Gastrocnemius medialis (tissue), 4 donors: ENCODE measurements around the gene DOCK3. TPM values are rescaled to one million over a fixed set of nuclear protein-coding genes. Genes with fewer than 3 reads are reported as not detected.

Source experiments
- ATAC-seq, 2 donors: fragments of 150-250 bp; one replicate each; pipeline ENCODE4 v1.9.1; 2016
- DNase-seq, 2 donors: peaks; one replicate each; pipeline ENCODE4 v3.0.0-alpha.2; 2019
- H3K27ac ChIP-seq, 4 donors: fragments of 200-600 bp; sonication (generic); 1 replicate in 1 of 4; 2 replicates in 3 of 4; pipeline ENCODE4 v1.5.1; 2016 to 2018; ENCODE audit warnings: mild to moderate bottlenecking in 2 of 4, moderate library complexity in 1 of 4
- H3K27me3 ChIP-seq, 3 donors: fragments of 200-600 bp; sonication (generic) in 2 of 3; 1 replicate in 1 of 3; 2 replicates in 2 of 3; pipeline versions ENCODE4 v1.5.1 to v1.6.0; 2016 to 2019; ENCODE audit warnings: mild to moderate bottlenecking in 1 of 3, moderate library complexity in 1 of 3
- H3K36me3 ChIP-seq, 2 donors: fragments of 200-600 bp; sonication (generic) in 1 of 2; one replicate each; pipeline ENCODE4 v1.5.1; 2017 to 2018
- H3K4me1 ChIP-seq, 2 donors: fragments of 200-600 bp; sonication (generic) in 1 of 2; one replicate each; pipeline ENCODE4 v1.5.1; 2016 to 2017; ENCODE audit warnings: mild to moderate bottlenecking in 2 of 2
- H3K4me3 ChIP-seq, 4 donors: fragments of 200-600 bp; sonication (generic) in 3 of 4; 1 replicate in 1 of 4; 2 replicates in 3 of 4; pipeline ENCODE4 v1.5.1; 2016 to 2019; ENCODE audit warnings: mild to moderate bottlenecking in 2 of 4
- H3K9me3 ChIP-seq, 3 donors: fragments of 200-600 bp; sonication (generic) in 2 of 3; 1 replicate in 1 of 3; 2 replicates in 2 of 3; pipeline ENCODE4 v1.5.1; 2016 to 2019
- POLR2A ChIP-seq, 2 donors: fragments of 450-650 bp; IDR thresholded peaks; one replicate each; pipeline ENCODE4 v1.6.1; 2017; ENCODE audit warnings: antibody characterized with exemption in 2 of 2, mild to moderate bottlenecking in 2 of 2, moderate library complexity in 2 of 2
- in situ Hi-C, 4 donors: fragments of 200-750 bp; cut with MboI; loops; one replicate each; pipeline versions ENCODE4 v1.15.0 to v1.8.0; 2017; ENCODE audit warnings: low sequenced_read_pairs in 4 of 4
- intact Hi-C: fragments of 100-400 bp; cut with DNase I; formaldehyde crosslinking; loops from one replicate; pipeline ENCODE4 v1.15.1; 2023; ENCODE audit warnings: low total_unique reads
- total RNA-seq, 4 donors: library from RNA; depleted of rRNA; stranded (reverse); fragments of >200 nt; gene quantifications; one replicate each; pipeline versions ENCODE4 v1.1.0 to v1.2.3, GENCODE V29; 2016
- TF ChIP-seq, protein P1 (sequence below), 5 experiments: fragments of 450-650 bp in 3 of 5; fragments of 200-600 bp in 2 of 5; sonication (generic) in 2 of 5; IDR thresholded peaks in 4 of 5; conservative IDR thresholded peaks in 1 of 5; 1 replicate in 4 of 5; 2 replicates in 1 of 5; pipeline ENCODE4 v1.5.1; 2016 to 2019; ENCODE audit warnings: antibody characterized with exemption in 5 of 5, mild to moderate bottlenecking in 3 of 5, moderate library complexity in 3 of 5

Gene DOCK3
- total RNA-seq, 4 donors from 2014 or later, result 0.61 to 3.1 (median 0.73) TPM

DNA sequence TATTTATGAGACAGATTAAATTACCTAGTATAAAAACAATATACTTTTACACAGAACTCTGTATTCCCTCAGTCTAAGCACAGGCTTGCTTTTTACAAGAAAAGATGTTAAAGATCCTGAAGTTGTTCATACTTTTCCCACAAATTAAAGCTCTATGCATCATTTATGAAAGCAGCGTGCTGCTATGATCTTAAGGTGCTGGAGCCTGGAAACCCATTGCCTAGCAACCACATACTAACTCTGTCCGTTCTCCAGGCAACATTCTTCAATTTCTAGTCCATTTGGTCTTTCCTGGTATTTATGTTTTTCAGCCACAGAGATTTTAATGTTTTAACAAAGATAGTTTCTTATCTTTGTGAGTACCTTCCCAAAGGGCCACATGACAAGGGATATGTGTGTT is 312.0 kb downstream of the DOCK3 start:
- in situ Hi-C loops, result no loop called here

GRCh38 chr3:50994537-50994936 is 319.8 kb downstream of the DOCK3 start:
- Histone ChIP-seq H3K4me1 (no peaks in the 10 kb centered on the region), H3K27ac (no peak overlapping the region), H3K27me3 (no peaks in the 10 kb centered on the region), H3K9me3 (no peaks in the 10 kb centered on the region), H3K4me3 (no peak overlapping the region), H3K36me3 (no peaks in the 10 kb centered on the region)
- intact Hi-C loops (no loop called here), in situ Hi-C loops (no loop called here)
- TF ChIP-seq POLR2A (IDR thresholded peaks at IDR 0.05), result no peak
- ATAC-seq (no peak), DNase-seq (no peak)

More for the DNA sequence above, 312.0 kb downstream of the DOCK3 start:
- H3K27ac ChIP-seq, result no peak overlapping the region
- H3K4me1 ChIP-seq, result peaks cover 0 to 5% of the 10 kb centered on the region in 2 donors
- H3K9me3 ChIP-seq, result no peaks in the 10 kb centered on the region
- TF ChIP-seq, protein P1, sequence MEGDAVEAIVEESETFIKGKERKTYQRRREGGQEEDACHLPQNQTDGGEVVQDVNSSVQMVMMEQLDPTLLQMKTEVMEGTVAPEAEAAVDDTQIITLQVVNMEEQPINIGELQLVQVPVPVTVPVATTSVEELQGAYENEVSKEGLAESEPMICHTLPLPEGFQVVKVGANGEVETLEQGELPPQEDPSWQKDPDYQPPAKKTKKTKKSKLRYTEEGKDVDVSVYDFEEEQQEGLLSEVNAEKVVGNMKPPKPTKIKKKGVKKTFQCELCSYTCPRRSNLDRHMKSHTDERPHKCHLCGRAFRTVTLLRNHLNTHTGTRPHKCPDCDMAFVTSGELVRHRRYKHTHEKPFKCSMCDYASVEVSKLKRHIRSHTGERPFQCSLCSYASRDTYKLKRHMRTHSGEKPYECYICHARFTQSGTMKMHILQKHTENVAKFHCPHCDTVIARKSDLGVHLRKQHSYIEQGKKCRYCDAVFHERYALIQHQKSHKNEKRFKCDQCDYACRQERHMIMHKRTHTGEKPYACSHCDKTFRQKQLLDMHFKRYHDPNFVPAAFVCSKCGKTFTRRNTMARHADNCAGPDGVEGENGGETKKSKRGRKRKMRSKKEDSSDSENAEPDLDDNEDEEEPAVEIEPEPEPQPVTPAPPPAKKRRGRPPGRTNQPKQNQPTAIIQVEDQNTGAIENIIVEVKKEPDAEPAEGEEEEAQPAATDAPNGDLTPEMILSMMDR (IDR thresholded peaks at IDR 0.05 in 4 of 5, conservative IDR thresholded peaks at IDR 0.05 in 1 of 5), result no peak
- no peak for TF ChIP-seq POLR2A (IDR thresholded peaks at IDR 0.05)
- intact Hi-C loops, result no loop called here
- no peaks in the 10 kb centered on the region for H3K36me3 ChIP-seq
- ATAC-seq (no peak), DNase-seq (no peak)
- no peak overlapping the region for H3K4me3 ChIP-seq
- H3K27me3 ChIP-seq, result no peaks in the 10 kb centered on the region

- intact Hi-C loops (no loop called here), in situ Hi-C loops (no loop called here)
- H3K36me3 ChIP-seq, result no peaks in the 10 kb centered on the region
- TF ChIP-seq POLR2A (IDR thresholded peaks at IDR 0.05), result no peak
- TF ChIP-seq, protein P1 (IDR thresholded peaks at IDR 0.05 in 4 of 5, conservative IDR thresholded peaks at IDR 0.05 in 1 of 5), result no peak
- H3K27me3 ChIP-seq, result no peaks in the 10 kb centered on the region
- ATAC-seq, result no peak
- H3K4me3 ChIP-seq, result no peak overlapping the region
- DNase-seq, result no peak
- H3K27ac ChIP-seq, result no peak overlapping the region
- no peaks in the 10 kb centered on the region for H3K4me1 ChIP-seq
- no peaks in the 10 kb centered on the region for H3K9me3 ChIP-seq
Observed at GRCh38 chr3:50995085-50995824, 320.5 kb downstream of the DOCK3 start.

DNA sequence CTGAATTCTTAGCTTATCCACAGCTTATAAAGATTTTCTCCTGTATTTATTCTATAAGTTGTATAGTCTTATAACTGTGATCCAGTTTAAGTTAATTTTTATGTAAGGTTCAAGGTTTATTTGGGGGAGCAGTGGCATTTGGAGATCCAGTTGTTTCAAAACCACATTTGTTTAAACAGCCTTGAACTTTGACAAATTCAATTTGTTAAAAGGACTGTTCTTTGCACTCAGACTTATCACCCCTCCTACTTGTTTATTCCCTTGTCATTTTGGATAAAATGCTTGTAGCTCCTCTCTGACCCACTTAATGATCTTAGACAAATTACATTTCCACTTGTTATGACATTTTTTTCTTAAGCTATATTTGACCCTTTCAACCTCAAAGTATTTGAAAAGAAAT is 327.8 kb downstream of the DOCK3 start:
- H3K4me3 ChIP-seq, result no peak overlapping the region
- DNase-seq (no peak), ATAC-seq (no peak)
- TF ChIP-seq, protein P1 (IDR thresholded peaks at IDR 0.05 in 4 of 5, conservative IDR thresholded peaks at IDR 0.05 in 1 of 5), result no peak
- TF ChIP-seq POLR2A (IDR thresholded peaks at IDR 0.05), result no peak
- no peak overlapping the region for H3K27ac ChIP-seq
- no peaks in the 10 kb centered on the region for H3K27me3 ChIP-seq
- in situ Hi-C loops (no loop called here), intact Hi-C loops (no loop called here)
- H3K36me3 ChIP-seq, result no peaks in the 10 kb centered on the region
- H3K4me1 ChIP-seq, result no peaks in the 10 kb centered on the region
- H3K9me3 ChIP-seq, result no peaks in the 10 kb centered on the region

DNA sequence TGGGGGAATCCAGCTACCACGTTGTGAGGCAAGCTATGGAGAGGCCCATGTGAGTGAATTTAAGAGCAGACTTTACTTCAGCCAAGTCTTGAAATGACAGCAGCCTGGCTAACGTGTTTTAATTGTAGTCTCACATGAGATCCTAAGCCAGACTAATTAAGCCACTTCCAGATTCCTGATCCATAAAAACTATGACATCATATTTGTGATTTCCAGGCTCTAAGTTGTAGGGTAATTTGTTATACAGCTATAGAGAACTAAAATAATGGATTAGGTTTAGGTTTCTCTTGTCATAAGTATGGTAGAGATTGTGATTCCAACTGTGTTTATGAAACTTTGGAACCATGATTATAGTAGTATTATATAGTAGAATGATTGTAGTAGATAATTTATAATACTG is 329.5 kb downstream of the DOCK3 start:
- H3K9me3 ChIP-seq, result no peaks in the 10 kb centered on the region
- H3K27me3 ChIP-seq, result no peaks in the 10 kb centered on the region
- in situ Hi-C loops (no loop called here), intact Hi-C loops (no loop called here)
- no peaks in the 10 kb centered on the region for H3K36me3 ChIP-seq
- no peak for ATAC-seq
- TF ChIP-seq POLR2A (IDR thresholded peaks at IDR 0.05), result no peak
- TF ChIP-seq, protein P1 (IDR thresholded peaks at IDR 0.05 in 4 of 5, conservative IDR thresholded peaks at IDR 0.05 in 1 of 5), result no peak
- no peaks in the 10 kb centered on the region for H3K4me1 ChIP-seq
- H3K4me3 ChIP-seq, result no peak overlapping the region
- no peak for DNase-seq
- H3K27ac ChIP-seq, result no peak overlapping the region
